HG02840 (cell line): ENCODE data around the gene GATA6.
"Not testable (repeated sequence)": the region's sequence is repeated elsewhere in the genome, so short reads cannot be mapped to it uniquely, and the experiment has no call there.

ENCODE experiments used
- ATAC-seq: cut with Tn5 transposase; IDR thresholded peaks from one replicate; pipeline ENCODE4 v1.9.1; 2021; ENCODE audit warnings: mild to moderate bottlenecking, moderate library complexity, moderate number of reproducible peaks; ENCODE audit not compliant: unreplicated experiment, low FRiP score

The GATA6 gene

DNA sequence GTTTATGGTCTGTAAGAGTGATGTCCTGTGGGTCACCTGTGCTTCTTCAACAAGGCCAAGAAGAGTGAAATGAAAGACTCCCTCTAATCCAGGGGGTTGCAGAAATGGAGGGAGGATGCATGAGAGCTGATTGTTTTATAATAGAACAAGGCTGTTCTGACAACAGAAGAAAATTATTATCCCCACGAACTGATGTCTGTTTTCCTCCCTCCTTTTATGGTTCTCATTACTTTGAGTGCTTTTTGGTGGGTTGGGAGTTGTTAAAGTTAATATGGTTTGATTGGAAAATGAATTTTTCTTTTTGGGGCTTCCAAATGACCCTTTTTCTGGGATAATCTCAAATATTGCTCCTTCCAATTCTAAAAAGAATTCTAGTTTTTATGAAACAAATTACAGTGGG lies 33.6 kb downstream of the GATA6 start:
- ATAC-seq: no peak

DNA sequence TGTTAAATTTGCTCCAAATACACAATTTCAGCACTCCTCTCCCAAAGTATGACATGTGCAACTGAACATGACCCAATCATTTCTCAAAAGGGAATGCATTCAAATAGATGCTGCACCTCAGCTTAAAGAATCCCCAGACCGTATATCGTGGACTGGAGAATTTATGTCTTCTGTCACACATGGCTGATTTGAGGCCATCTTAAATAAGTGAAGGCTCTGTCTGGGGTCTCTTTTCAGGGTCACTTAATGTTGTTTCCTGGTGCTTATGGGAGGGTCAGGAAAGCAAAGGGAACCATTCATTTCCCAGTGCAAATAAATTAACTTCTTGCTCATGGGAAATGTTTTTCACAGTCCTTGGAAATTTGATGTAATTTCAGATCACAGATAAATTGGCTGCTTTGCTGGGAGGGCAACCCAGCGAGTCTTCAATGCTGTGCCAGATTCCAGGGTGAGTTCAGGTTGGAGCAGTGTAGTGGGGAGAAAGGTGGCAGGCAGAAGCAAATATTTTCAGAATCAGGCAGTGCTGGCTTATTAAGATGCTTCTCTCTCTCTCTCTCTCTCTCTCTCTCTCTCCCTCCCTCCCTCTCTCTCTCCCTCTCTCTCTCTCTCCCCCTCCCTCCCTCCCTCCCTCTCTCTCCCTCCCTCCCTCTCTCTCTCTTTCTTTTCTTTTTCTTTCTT lies 34.3 kb downstream of the GATA6 start:
- ATAC-seq: no peak

- ATAC-seq: no peak
Observed at GRCh38 chr18:22204214-22204536, 34.8 kb downstream of the GATA6 start.

DNA sequence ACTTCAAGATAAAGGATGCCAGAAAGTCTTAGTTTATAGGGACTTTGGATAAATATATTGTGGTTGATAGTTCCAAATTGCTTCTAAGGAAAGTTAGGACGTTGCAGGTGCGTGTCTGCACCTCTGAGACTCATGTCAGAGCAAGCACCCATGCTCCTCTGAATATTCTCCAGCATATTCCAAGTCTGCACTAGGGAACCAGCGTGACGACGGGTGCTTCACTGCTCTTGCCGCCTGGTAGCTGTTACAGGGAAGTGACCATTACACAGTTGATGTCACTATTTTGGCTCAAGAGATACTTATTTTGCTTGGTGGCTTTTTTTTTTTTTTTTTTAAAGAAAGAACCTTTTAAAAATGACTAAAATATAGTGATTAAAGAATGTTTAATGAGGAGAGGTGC lies 35.6 kb downstream of the GATA6 start:
- no peak for ATAC-seq

DNA sequence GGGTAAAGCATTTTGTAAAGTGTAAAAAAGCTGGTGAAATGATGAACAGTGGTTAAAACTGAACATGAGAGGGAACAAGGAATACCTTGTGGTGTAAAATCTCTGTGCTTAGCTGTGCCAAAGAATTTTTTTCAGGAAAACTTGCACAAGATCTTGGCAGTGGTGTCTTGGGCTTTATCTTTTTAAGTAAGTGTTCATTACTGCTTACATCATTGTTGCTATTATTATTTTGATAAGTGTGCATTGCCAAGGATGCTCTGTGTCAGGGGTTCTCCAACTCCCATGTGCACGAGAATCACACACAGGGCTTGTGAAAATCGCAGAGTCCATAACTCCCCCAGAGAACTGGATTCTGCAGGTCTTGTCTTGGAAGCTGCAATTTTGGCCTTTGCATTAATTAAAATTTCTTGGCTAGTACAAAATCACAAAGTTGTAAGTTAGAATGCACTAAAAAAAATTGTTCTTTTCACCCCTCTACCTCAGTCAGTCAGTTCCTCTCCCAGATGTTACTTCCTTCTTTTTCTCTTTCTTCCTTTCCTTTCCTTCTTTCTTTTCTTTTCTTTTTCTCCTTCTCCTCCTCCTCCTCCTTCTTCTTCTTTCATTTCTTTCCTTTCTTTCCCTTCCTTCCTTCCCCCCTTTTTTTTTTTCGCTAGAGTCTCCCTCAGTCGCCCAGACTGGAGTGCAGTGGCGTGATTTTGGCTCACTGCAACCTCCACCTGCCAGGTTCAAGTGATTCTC lies 37.8 kb downstream of the GATA6 start:
- no peak for ATAC-seq

GRCh38 chr18:22210311-22210754 lies 40.9 kb downstream of the GATA6 start:
- ATAC-seq: no peak

GRCh38 chr18:22211657-22212056 lies 42.3 kb downstream of the GATA6 start:
- no peak for ATAC-seq

DNA sequence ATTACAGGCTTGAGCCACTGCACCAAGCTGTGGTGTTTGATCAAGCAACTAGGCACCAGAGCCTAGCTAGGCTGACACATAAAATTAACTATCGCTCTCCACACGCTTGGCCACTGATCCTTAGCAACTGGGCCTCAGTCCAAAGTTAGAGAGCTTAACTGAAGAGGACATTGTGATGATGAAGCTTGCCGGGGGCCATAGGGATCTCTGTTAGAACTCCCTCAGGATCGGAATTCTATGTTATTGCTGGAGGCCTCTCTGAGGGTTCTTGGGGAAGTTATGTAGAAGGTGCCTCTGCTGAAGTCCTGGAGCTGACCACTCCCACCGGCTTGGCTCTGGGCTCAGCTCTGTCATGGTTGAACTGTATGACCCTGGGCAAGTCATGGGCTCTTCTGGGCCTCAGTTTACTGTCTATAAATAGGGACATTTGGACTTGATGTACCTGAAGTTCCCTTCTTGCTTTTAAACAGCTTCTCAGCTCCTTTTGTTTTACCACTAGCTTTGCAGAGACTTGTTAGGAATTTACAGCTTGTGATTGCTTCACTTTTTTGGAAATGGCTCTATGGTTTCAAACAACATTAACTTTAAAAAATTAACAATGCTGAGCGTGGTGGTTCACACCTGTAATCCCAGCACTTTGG lies 44.1 kb downstream of the GATA6 start:
- no peak for ATAC-seq

DNA sequence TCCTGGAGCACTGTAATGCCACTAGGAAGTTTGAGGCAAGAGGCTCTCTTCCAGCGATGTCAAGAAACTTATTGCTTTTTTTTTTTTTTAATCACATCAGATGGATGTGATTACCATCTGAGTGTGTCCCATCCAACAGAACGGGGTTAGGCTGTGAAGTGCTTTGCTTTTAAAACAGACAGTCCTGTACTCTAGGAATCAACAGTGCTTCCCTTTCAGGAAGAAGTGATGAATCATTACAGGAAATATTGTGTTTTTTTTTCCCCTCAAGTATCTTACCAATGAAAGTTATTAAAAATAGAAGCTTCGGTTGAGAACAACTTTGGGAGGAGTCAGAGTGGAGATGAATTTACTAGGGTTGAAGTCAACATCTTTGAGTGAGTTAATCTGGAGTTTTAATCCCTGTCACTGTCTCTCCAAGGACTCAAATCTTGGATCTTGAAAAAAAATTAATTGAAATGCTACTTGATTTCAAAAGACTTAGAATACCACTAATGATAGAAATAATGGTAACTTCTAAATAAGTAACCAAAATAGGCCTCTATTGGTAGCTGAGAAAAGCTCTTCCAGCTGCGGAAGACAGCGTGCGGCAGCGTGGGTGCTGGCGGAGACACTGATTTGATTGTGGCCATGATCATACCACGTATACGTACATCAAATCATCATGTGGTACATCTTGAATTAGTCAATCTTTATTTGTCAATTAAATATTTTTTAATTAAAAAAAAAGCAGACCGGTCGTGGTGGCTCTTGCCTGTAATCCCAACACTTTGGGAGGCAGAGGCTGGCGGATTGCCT lies 45.5 kb downstream of the GATA6 start:
- ATAC-seq: no peak

DNA sequence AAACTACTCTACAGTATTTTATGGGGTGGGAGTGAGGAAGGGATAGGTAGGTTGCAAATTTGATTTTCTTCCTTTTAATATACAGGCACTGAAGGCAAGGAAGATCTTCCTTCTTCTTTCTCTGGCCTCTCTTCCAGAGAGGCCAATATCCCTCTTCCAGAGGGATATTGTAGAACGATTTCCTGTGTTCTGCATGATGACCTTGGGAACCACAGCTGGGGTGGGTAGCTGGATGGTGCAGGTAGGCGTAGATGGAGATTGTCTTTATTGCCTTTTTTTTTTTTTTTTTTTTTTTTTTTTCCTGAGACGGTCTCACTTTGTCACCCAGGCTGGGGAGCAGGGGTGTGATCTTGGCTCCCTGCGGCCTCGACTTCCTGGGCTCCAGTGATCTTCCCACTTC lies 49.4 kb downstream of the GATA6 start:
- no peak for ATAC-seq

- no peak for ATAC-seq
Observed at GRCh38 chr18:22219568-22220355, 50.4 kb downstream of the GATA6 start.

- ATAC-seq: not testable (repeated sequence)
Observed at GRCh38 chr18:22220585-22220984, 51.2 kb downstream of the GATA6 start.

GRCh38 chr18:22221350-22221749 lies 52.0 kb downstream of the GATA6 start:
- no peak for ATAC-seq

DNA sequence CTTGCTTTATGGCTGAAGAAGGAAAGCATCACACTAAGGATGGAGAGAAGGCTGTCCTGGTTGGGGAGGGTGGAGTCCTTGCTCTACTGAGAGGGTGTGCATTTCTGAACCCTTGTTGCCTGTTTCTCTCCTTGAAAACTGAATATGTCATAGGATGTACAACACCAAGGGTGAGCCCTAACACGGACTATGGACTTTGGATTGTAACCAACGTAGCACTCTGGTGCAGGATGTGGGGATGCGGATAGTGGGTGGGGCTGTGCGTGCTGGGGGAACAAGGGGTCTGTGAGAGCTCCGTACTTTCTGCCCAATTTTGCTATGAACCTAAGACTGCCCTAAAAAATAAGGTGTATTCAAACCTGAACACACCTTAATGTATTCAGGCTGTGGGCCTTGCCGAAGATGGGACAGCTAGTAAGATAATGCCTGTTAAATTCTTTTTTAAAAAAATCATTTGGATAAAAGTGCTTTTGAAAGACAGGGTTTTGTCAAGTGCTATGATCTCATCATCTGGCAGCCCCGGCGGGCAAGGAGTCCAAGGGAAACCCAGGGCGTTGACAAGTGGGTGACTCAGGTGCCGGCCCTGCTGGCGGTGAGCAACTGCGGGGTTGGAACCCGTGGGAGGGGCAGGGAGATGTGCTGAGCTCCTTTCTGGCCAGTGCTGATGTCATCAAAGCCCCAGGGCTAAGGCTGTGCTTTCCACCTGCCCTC lies 54.0 kb downstream of the GATA6 start:
- ATAC-seq: no peak

GRCh38 chr18:22223965-22224322 lies 54.6 kb downstream of the GATA6 start:
- ATAC-seq: no peak

DNA sequence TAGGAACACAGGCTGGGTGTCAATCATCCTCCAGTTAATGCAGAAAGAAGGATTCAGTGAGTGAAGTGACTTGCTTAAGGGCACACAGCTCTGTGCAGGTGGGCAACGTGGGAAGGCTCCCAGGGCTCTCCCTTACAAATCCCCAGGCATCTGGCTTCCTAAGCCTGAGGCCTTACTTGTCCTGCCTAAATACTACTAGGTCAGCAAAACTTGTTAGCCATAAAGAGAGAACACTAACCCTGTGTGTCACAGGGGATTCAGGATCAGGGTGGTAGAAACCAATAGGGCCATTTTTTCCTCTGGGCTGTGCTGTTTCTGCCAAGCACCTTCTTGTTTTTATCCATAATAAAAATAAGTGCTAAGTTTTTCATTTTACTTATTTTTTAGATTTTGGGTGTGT lies 55.0 kb downstream of the GATA6 start:
- ATAC-seq: no peak

DNA sequence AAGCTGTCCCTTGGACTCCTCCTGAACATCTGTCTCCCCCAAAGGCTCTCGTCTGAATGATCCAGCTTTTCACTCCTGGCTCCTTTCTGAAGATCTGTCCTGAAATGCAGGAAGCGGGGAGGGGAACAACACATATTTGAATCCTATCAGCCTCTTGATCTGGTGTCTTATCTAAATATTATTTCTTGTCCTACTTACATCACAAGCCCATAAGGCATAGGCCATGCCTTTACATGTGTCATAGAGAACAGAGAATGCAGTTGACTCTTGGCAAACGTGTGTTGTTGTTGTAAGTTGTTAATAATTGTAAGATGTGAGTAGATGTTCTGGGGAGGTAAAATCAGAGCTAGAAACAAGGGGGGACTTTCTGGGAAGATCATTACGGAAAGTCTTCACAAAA lies 57.4 kb downstream of the GATA6 start:
- ATAC-seq: no peak

DNA sequence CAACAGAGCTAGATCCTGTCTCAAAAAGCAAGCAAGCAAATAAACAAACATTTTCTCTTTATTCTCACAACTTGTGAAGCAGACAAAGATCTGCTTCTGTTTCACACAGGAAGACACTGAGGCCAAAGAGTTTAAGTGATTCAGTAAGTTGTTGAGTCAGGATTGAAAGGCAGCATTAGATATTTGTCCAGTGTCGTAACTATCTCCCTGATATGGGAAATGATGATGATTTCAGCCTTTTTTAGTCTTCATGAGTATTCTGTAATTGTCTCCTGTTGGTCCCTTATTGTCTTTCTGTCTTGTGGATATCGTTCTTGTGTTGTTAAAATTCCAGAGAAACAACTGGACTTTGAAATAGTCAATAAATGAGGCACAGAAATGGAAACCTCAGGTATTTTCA lies 59.6 kb downstream of the GATA6 start:
- no peak for ATAC-seq

- ATAC-seq: no peak
Observed at GRCh38 chr18:22229456-22230124, 60.2 kb downstream of the GATA6 start.
